Measurements from ENCODE around the gene SPATS1.

- TF ChIP-seq, protein P1, sequence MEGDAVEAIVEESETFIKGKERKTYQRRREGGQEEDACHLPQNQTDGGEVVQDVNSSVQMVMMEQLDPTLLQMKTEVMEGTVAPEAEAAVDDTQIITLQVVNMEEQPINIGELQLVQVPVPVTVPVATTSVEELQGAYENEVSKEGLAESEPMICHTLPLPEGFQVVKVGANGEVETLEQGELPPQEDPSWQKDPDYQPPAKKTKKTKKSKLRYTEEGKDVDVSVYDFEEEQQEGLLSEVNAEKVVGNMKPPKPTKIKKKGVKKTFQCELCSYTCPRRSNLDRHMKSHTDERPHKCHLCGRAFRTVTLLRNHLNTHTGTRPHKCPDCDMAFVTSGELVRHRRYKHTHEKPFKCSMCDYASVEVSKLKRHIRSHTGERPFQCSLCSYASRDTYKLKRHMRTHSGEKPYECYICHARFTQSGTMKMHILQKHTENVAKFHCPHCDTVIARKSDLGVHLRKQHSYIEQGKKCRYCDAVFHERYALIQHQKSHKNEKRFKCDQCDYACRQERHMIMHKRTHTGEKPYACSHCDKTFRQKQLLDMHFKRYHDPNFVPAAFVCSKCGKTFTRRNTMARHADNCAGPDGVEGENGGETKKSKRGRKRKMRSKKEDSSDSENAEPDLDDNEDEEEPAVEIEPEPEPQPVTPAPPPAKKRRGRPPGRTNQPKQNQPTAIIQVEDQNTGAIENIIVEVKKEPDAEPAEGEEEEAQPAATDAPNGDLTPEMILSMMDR (IDR thresholded peaks at IDR 0.05; ENCODE audit: insufficient read depth, low read depth, low read length), result no peak
- no peak for TF ChIP-seq EZH2 (IDR thresholded peaks at IDR 0.05; ENCODE audit: insufficient read depth, low read length)
Observed at GRCh38 chr6:44375071-44375470, 32.6 kb downstream of the SPATS1 start.

Measured in astrocyte (in vitro differentiated cells and primary cell).